Mammary epithelial cell (primary cell): ENCODE measurements around the gene HYAL3.
A peak's percentile ranks its signal among the peaks of the same experiment; 100 is the strongest.

ENCODE experiments used
- CTCF ChIP-seq, 2 donors: IDR thresholded peaks in 1 of 2; conservative IDR thresholded peaks in 1 of 2; 2 replicates each; pipeline ENCODE4 v1.5.1; 2011 to 2012; ENCODE audit warnings: inconsistent platforms in 2 of 2, low read length in 2 of 2, mild to moderate bottlenecking in 2 of 2, control low read depth in 1 of 2, low read depth in 1 of 2; ENCODE audit not compliant: insufficient read depth in 1 of 2; ENCODE audit errors: extremely low read depth in 1 of 2
- EZH2 ChIP-seq: IDR thresholded peaks from 2 replicates; pipeline ENCODE4 v1.6.1; 2012; ENCODE audit warnings: low read length, inconsistent platforms, borderline replicate concordance

- TF ChIP-seq CTCF (conservative IDR thresholded peaks at IDR 0.05 in 1 of 2, IDR thresholded peaks at IDR 0.05 in 1 of 2; ENCODE audit: extremely low read depth in 1 of 2, insufficient read depth in 1 of 2, low read depth in 1 of 2, low read length in 2 of 2) (peak; percentile 80 to 93), EZH2 (no peak)
Observed at GRCh38 chr3:50324351-50325112, 25.3 kb upstream of the HYAL3 start.
